Measurements from ENCODE around the gene RAPH1. TPM values are rescaled to one million over a fixed set of nuclear protein-coding genes. Genes with fewer than 3 reads are reported as not detected.

RAPH1 gene
- total and polyA plus RNA-seq, 12 donors, result 3.1 to 20.6 (median 15.9) TPM

DNA sequence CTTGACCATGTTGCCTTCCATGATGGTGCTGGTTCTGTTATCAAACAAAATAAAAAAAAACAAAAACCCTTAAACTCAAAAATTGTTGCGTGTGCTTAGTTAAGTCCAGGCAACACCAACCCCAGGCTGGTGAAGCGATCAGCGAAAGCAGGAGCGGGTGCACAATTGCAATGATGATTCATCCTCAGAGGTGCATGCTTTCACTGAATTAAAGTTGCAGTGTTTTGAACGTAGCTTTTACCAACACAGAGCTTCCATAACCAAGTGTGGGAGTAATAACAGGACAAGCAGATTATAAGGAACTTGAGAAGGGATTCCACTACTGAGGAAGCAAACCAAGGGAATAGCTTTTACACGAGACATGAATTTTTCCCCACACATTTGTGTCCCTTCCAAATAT is 39.7 kb upstream of the RAPH1 start:
- Histone ChIP-seq H3K27me3 (no peaks in the 10 kb centered on the region), H3K27ac (no peak overlapping the region), H3K36me3 (no peaks in the 10 kb centered on the region), H3K4me1 (peaks cover 0 to 9% (median 0%) of the 10 kb centered on the region in 9 donors), H3K9me3 (no peaks in the 10 kb centered on the region), H3K4me3 (no peak overlapping the region)
- DNase-seq, result no peak
- 81 to 86% methylated on average over 6 of the region's 6 CpGs for WGBS, 2 donors
- intact Hi-C loops (cut with DNase I), result no loop called here
- TF ChIP-seq, protein P1, sequence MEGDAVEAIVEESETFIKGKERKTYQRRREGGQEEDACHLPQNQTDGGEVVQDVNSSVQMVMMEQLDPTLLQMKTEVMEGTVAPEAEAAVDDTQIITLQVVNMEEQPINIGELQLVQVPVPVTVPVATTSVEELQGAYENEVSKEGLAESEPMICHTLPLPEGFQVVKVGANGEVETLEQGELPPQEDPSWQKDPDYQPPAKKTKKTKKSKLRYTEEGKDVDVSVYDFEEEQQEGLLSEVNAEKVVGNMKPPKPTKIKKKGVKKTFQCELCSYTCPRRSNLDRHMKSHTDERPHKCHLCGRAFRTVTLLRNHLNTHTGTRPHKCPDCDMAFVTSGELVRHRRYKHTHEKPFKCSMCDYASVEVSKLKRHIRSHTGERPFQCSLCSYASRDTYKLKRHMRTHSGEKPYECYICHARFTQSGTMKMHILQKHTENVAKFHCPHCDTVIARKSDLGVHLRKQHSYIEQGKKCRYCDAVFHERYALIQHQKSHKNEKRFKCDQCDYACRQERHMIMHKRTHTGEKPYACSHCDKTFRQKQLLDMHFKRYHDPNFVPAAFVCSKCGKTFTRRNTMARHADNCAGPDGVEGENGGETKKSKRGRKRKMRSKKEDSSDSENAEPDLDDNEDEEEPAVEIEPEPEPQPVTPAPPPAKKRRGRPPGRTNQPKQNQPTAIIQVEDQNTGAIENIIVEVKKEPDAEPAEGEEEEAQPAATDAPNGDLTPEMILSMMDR (IDR thresholded peaks at IDR 0.05), result no peak
- ATAC-seq, result no peak

GRCh38 chr2:203572316-203572715 is 37.2 kb upstream of the RAPH1 start:
- H3K4me1 ChIP-seq, result no peaks in the 10 kb centered on the region
- H3K36me3 ChIP-seq, result no peaks in the 10 kb centered on the region
- no peak overlapping the region for H3K4me3 ChIP-seq
- H3K9me3 ChIP-seq, result no peaks in the 10 kb centered on the region
- H3K27ac ChIP-seq, result no peak overlapping the region
- 96% methylated on average over 7 of the region's 7 CpGs for WGBS, 2 donors
- intact Hi-C loops (cut with DNase I), result no loop called here
- ATAC-seq (no peak), DNase-seq (no peak)
- no peaks in the 10 kb centered on the region for H3K27me3 ChIP-seq
- TF ChIP-seq, protein P1 (IDR thresholded peaks at IDR 0.05), result no peak

DNA sequence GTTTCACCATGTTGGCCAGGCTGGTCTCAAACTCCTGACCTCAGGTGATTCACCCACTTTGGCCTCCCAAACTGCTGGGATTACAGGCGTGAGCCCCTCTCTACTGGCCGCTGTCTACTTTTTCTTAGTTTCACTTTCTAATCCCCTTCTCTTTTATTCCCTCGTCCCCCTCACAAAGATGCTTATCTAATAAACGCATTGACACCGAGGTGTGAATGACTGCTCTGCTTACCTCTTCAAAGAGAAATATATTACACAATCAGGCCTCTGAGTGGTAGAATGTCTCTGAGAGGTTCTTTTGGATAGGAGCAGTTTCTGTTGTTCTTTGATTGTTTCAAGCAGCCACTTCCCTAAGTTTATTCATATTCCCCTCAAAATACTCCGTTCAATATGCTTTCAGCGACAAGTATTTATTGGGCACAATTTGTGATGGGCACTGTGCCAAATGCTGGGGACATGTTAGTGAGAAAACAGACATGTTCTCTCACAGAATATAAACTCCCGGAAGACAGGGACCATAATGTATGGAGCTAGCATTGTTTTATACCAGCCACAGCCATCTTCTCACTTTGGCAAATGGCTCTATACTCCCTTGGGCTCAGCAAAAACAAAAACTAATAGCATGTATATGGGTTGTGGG is 34.7 kb upstream of the RAPH1 start:
- ATAC-seq, result no peak

DNA sequence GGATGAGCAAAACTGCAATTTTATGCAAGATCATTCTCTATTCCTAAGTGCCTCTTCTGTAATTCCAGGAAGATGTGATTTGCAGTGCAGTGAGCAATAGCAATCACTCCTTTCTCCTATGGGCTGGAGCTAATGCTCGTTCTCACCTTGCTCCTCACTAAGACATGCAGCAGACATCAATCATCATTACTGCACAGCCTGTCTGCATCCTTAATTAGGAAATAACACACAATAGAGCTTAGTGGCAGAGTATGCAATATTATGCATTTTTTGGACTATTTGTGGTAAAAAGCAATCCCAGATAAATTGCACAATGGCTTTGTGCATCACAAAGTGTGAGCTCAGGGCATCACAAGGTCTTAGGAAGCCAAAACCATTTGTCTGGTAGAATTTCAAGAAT is 32.6 kb upstream of the RAPH1 start:
- 91 to 93% methylated on average over 1 of the region's 1 CpG for WGBS, 2 donors
- H3K27me3 ChIP-seq, result no peaks in the 10 kb centered on the region
- H3K36me3 ChIP-seq, result no peaks in the 10 kb centered on the region
- no peak overlapping the region for H3K4me3 ChIP-seq
- DNase-seq (no peak), ATAC-seq (no peak)
- TF ChIP-seq, protein P1 (IDR thresholded peaks at IDR 0.05), result no peak
- intact Hi-C loops (cut with DNase I), result no loop called here
- H3K9me3 ChIP-seq, result no peaks in the 10 kb centered on the region
- peaks cover 0 to under 1% (median 0%) of the 10 kb centered on the region in 9 donors for H3K4me1 ChIP-seq
- H3K27ac ChIP-seq, result no peak overlapping the region

More for the DNA sequence above, 34.7 kb upstream of the RAPH1 start:
- Histone ChIP-seq H3K4me1 (no peaks in the 10 kb centered on the region), H3K4me3 (no peak overlapping the region), H3K27ac (no peak overlapping the region), H3K36me3 (no peaks in the 10 kb centered on the region), H3K27me3 (no peaks in the 10 kb centered on the region), H3K9me3 (no peaks in the 10 kb centered on the region)
- DNase-seq, result no peak
- intact Hi-C loops (cut with DNase I), result no loop called here
- WGBS, 2 donors, result 79 to 83% methylated on average over 8 of the region's 8 CpGs
- TF ChIP-seq, protein P1 (IDR thresholded peaks at IDR 0.05), result no peak

Data from heart right ventricle (tissue), 16 donors.